ENCODE results near the gene HM13. TPM values are rescaled to one million over a fixed set of nuclear protein-coding genes. Genes with fewer than 3 reads are reported as not detected.

The HM13 gene
- total and polyA plus RNA-seq, 2 of the 13 experiments (the other 11 are each of a cell fraction or from before 2014, with no cell fraction given): 118 to 243 TPM

DNA sequence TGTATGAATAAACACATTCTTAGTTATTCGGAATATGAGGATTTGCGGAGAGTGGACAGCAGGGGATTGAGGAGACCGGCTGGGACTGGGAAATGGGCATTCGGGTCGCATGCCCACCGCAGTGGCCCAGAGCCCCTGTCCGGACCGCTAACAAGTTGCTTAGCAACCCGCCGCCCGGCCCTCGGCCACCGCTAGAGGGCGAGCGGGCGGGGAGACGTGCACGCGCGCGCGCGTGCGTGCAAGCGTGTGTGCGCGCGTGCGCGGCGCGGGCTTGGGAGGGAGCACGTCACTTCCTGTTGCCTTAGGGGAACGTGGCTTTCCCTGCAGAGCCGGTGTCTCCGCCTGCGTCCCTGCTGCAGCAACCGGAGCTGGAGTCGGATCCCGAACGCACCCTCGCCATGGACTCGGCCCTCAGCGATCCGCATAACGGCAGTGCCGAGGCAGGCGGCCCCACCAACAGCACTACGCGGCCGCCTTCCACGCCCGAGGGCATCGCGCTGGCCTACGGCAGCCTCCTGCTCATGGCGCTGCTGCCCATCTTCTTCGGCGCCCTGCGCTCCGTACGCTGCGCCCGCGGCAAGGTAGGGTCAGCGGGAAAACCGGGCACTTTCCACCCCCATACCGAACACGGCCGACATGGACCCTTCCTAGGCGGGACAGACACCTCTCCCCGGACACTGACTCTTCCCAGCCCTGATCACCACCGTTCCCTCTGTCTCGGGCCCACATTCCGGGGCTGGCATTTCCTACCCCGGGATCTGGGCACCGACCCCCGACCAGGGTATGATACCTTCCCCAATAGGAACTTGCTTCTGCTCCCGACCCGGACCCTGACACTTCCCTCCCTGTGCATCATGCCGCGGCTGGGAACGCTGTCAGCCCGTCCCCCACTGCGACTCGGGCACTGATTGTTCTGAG lies at the start of gene HM13 (continued):
- TF ChIP-seq, protein P1, sequence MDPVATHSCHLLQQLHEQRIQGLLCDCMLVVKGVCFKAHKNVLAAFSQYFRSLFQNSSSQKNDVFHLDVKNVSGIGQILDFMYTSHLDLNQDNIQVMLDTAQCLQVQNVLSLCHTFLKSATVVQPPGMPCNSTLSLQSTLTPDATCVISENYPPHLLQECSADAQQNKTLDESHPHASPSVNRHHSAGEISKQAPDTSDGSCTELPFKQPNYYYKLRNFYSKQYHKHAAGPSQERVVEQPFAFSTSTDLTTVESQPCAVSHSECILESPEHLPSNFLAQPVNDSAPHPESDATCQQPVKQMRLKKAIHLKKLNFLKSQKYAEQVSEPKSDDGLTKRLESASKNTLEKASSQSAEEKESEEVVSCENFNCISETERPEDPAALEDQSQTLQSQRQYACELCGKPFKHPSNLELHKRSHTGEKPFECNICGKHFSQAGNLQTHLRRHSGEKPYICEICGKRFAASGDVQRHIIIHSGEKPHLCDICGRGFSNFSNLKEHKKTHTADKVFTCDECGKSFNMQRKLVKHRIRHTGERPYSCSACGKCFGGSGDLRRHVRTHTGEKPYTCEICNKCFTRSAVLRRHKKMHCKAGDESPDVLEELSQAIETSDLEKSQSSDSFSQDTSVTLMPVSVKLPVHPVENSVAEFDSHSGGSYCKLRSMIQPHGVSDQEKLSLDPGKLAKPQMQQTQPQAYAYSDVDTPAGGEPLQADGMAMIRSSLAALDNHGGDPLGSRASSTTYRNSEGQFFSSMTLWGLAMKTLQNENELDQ (CRISPR knock-in tag; IDR thresholded peaks at IDR 0.05; ENCODE audit: borderline replicate concordance): 0 out of 2 replicates have a peak, but pooled peaks have one; percentile 65
- TF ChIP-seq ZNF619 (CRISPR knock-in tag; IDR thresholded peaks at IDR 0.05) (peak; percentile 78), MTA1 (CRISPR knock-in tag; IDR thresholded peaks at IDR 0.05; ENCODE audit: borderline replicate concordance) (peak; percentile 88; the same call in 1 of the 2 replicates), PHF21A (CRISPR knock-in tag; IDR thresholded peaks at IDR 0.05) (peak; percentile 66; the same call in 1 of the 2 replicates), SIN3B (IDR thresholded peaks at IDR 0.05; ENCODE audit: low read length) (no peak), STAG1 (CRISPR knock-in tag; IDR thresholded peaks at IDR 0.05) (no peak; the same call in 1 of the 2 replicates), ARNT2 (CRISPR knock-in tag; IDR thresholded peaks at IDR 0.05; ENCODE audit: low read depth) (peak; percentile 96), YY1 (IDR thresholded peaks at IDR 0.05; ENCODE audit: insufficient read depth, insufficient replicate concordance, low read depth, low read length) (peak; percentile 83), ZNF780A (CRISPR knock-in tag; IDR thresholded peaks at IDR 0.05) (no peak), ZNF766 (CRISPR knock-in tag; IDR thresholded peaks at IDR 0.05; ENCODE audit: borderline replicate concordance) (peak; percentile 93), YEATS4 (CRISPR knock-in tag; IDR thresholded peaks at IDR 0.05; ENCODE audit: borderline replicate concordance) (peak; percentile 100), ZNF34 (CRISPR knock-in tag; IDR thresholded peaks at IDR 0.05; ENCODE audit: borderline replicate concordance) (peak; percentile 75; the same call in 1 of the 2 replicates)
- TF ChIP-seq, protein P2, sequence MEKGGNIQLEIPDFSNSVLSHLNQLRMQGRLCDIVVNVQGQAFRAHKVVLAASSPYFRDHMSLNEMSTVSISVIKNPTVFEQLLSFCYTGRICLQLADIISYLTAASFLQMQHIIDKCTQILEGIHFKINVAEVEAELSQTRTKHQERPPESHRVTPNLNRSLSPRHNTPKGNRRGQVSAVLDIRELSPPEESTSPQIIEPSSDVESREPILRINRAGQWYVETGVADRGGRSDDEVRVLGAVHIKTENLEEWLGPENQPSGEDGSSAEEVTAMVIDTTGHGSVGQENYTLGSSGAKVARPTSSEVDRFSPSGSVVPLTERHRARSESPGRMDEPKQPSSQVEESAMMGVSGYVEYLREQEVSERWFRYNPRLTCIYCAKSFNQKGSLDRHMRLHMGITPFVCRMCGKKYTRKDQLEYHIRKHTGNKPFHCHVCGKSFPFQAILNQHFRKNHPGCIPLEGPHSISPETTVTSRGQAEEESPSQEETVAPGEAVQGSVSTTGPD (CRISPR knock-in tag; IDR thresholded peaks at IDR 0.05): no peak
- TF ChIP-seq, protein P3, sequence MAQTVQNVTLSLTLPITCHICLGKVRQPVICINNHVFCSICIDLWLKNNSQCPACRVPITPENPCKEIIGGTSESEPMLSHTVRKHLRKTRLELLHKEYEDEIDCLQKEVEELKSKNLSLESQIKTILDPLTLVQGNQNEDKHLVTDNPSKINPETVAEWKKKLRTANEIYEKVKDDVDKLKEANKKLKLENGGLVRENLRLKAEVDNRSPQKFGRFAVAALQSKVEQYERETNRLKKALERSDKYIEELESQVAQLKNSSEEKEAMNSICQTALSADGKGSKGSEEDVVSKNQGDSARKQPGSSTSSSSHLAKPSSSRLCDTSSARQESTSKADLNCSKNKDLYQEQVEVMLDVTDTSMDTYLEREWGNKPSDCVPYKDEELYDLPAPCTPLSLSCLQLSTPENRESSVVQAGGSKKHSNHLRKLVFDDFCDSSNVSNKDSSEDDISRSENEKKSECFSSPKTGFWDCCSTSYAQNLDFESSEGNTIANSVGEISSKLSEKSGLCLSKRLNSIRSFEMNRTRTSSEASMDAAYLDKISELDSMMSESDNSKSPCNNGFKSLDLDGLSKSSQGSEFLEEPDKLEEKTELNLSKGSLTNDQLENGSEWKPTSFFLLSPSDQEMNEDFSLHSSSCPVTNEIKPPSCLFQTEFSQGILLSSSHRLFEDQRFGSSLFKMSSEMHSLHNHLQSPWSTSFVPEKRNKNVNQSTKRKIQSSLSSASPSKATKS (CRISPR knock-in tag; IDR thresholded peaks at IDR 0.05): peak; percentile 80; the same call in 1 of the 2 replicates
- TF ChIP-seq, protein P4, sequence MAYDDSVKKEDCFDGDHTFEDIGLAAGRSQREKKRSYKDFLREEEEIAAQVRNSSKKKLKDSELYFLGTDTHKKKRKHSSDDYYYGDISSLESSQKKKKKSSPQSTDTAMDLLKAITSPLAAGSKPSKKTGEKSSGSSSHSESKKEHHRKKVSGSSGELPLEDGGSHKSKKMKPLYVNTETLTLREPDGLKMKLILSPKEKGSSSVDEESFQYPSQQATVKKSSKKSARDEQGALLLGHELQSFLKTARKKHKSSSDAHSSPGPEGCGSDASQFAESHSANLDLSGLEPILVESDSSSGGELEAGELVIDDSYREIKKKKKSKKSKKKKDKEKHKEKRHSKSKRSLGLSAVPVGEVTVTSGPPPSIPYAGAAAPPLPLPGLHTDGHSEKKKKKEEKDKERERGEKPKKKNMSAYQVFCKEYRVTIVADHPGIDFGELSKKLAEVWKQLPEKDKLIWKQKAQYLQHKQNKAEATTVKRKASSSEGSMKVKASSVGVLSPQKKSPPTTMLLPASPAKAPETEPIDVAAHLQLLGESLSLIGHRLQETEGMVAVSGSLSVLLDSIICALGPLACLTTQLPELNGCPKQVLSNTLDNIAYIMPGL (CRISPR knock-in tag; IDR thresholded peaks at IDR 0.05; ENCODE audit: borderline replicate concordance in 1 of 2, low read depth in 1 of 2): peak; percentile 96 to 99
- TF ChIP-seq, protein P5, sequence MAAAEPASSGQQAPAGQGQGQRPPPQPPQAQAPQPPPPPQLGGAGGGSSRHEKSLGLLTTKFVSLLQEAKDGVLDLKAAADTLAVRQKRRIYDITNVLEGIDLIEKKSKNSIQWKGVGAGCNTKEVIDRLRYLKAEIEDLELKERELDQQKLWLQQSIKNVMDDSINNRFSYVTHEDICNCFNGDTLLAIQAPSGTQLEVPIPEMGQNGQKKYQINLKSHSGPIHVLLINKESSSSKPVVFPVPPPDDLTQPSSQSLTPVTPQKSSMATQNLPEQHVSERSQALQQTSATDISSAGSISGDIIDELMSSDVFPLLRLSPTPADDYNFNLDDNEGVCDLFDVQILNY (CRISPR knock-in tag; conservative IDR thresholded peaks at IDR 0.05): peak; percentile 91

Data from HepG2 (cell line).